GM21528 (cell line): Measurements from ENCODE around the gene VSX1.

Experiments used
- ATAC-seq: cut with Tn5 transposase; IDR thresholded peaks from one replicate; pipeline ENCODE4 v1.9.1; 2021; ENCODE audit warnings: mild to moderate bottlenecking, moderate library complexity; ENCODE audit not compliant: unreplicated experiment, low FRiP score

The VSX1 gene

GRCh38 chr20:25088267-25088666, 6.3 kb upstream of the VSX1 start:
- ATAC-seq: no peak

- no peak for ATAC-seq
These were observed 5.4 kb upstream of the VSX1 start for GRCh38 chr20:25087186-25087929.

- ATAC-seq: no peak
These were observed 4.0 kb upstream of the VSX1 start for GRCh38 chr20:25085756-25086495.

GRCh38 chr20:25084626-25085187, 2.8 kb upstream of the VSX1 start:
- ATAC-seq: no peak

- ATAC-seq: no peak
These were observed 2.1 kb upstream of the VSX1 start for GRCh38 chr20:25083773-25084625.

- ATAC-seq: no peak
These were observed 1.3 kb upstream of the VSX1 start for GRCh38 chr20:25083141-25083772.

- no peak for ATAC-seq
These were observed 545 bp upstream of the VSX1 start for GRCh38 chr20:25082498-25082873.

GRCh38 chr20:25081065-25081729, 744 bp downstream of the VSX1 start:
- no peak for ATAC-seq

GRCh38 chr20:25079171-25079570, 2.8 kb downstream of the VSX1 start:
- ATAC-seq: no peak

GRCh38 chr20:25078662-25079061, 3.3 kb downstream of the VSX1 start:
- ATAC-seq: no peak

- no peak for ATAC-seq
These were observed 4.3 kb downstream of the VSX1 start for GRCh38 chr20:25077610-25078169.

- no peak for ATAC-seq
These were observed 5.0 kb downstream of the VSX1 start for GRCh38 chr20:25076731-25077609.

- ATAC-seq: no peak
These were observed 5.7 kb downstream of the VSX1 start for GRCh38 chr20:25076201-25076600.

- ATAC-seq: no peak
These were observed 8.4 kb downstream of the VSX1 start for GRCh38 chr20:25073544-25073943.

GRCh38 chr20:25072226-25072811, 9.6 kb downstream of the VSX1 start:
- ATAC-seq: no peak

- no peak for ATAC-seq
These were observed 10.2 kb downstream of the VSX1 start for GRCh38 chr20:25071734-25072133.

- ATAC-seq: no peak
These were observed 11.0 kb downstream of the VSX1 start for GRCh38 chr20:25070821-25071473.
